H1 (cell line): ENCODE results near the gene PAK6. TPM values are rescaled to one million over a fixed set of nuclear protein-coding genes. Genes with fewer than 3 reads are reported as not detected.

Experiments
- CTCF ChIA-PET: fragments of 300-600 bp; sonication (Branson Sonifier 250); formaldehyde crosslinking; loops from one replicate; lab custom pipeline; 2021; ENCODE audit not compliant: partially characterized antibody; lab: Charles Lee
- POLR2A ChIA-PET: fragments of 300-600 bp; sonication (Branson Sonifier 250); formaldehyde crosslinking; loops from one replicate; lab custom pipeline; 2021; ENCODE audit warnings: inconsistent platforms; ENCODE audit not compliant: partially characterized antibody; lab: Charles Lee
- DNase-seq, 2 experiments: peaks; one replicate each; pipeline versions ENCODE4 v3.0.0 to v3.0.0-alpha.2; 2010 to 2022; ENCODE audit warnings: low spot score in 2 of 2, low read depth in 1 of 2, mixed read lengths in 1 of 2
- FAIRE-seq: peaks from 2 replicates; lab custom pipeline; 2011; peaks lifted over from hg19 to GRCh38; lab: Jason Lieb, UNC
- H2AFZ ChIP-seq: 2 replicates; pipeline ENCODE4 v1.8.1; 2012; ENCODE audit warnings: low read length, inconsistent platforms
- H2AK5ac ChIP-seq: 2 replicates; pipeline ENCODE4 v1.6.1; 2013; ENCODE audit warnings: low read depth, low read length
- H2BK120ac ChIP-seq: replicated peaks from 2 replicates; pipeline ENCODE3; 2013; ENCODE audit warnings: low read depth, low read length, inconsistent platforms
- H2BK12ac ChIP-seq: 2 replicates; pipeline ENCODE4 v1.6.1; 2013; ENCODE audit warnings: low read depth, low read length
- H2BK15ac ChIP-seq: 2 replicates; pipeline ENCODE4 v1.6.1; 2013; ENCODE audit warnings: low read length
- H2BK20ac ChIP-seq: 2 replicates; pipeline ENCODE4 v1.6.1; 2013; ENCODE audit warnings: low read length
- H2BK5ac ChIP-seq: 2 replicates; pipeline ENCODE4 v1.6.1; 2013; ENCODE audit warnings: low read depth, low read length
- H3K14ac ChIP-seq: 2 replicates; pipeline ENCODE4 v1.6.1; 2013; ENCODE audit warnings: inconsistent platforms; ENCODE audit not compliant: insufficient read length
- H3K18ac ChIP-seq: 2 replicates; pipeline ENCODE4 v1.6.1; 2013; ENCODE audit warnings: low read length; ENCODE audit errors: extremely low read depth
- H3K23ac ChIP-seq: 2 replicates; pipeline ENCODE4 v1.6.1; 2013; ENCODE audit warnings: inconsistent platforms; ENCODE audit not compliant: insufficient read length
- H3K23me2 ChIP-seq: 2 replicates; pipeline ENCODE4 v1.6.1; 2013; ENCODE audit warnings: low read depth, low read length
- H3K27ac ChIP-seq: 2 replicates; pipeline ENCODE4 v1.6.1; 2011; ENCODE audit warnings: low read depth, low read length, inconsistent platforms
- H3K27me3 ChIP-seq, 4 experiments: replicated peaks in 1 of 4; 1 replicate in 1 of 4; 2 replicates in 3 of 4; pipeline versions ENCODE4 v1.6.1 to v1.8.1; 2011 to 2013; ENCODE audit warnings: low read length in 3 of 4, mild to moderate bottlenecking in 3 of 4, inconsistent platforms in 2 of 4, mixed read lengths in 2 of 4, moderate library complexity in 1 of 4; ENCODE audit not compliant: control insufficient read depth in 3 of 4, insufficient read depth in 3 of 4; ENCODE audit errors: extremely low read depth in 1 of 4
- H3K36me3 ChIP-seq, 4 experiments: 2 replicates each; pipeline versions ENCODE4 v1.6.1 to v1.8.1; 2011 to 2013; ENCODE audit warnings: mild to moderate bottlenecking in 4 of 4, low read length in 3 of 4, moderate library complexity in 2 of 4, control low read depth in 1 of 4, inconsistent platforms in 1 of 4; ENCODE audit not compliant: insufficient read depth in 4 of 4, control insufficient read depth in 2 of 4
- H3K4ac ChIP-seq: replicated peaks from 2 replicates; pipeline ENCODE3; 2013; ENCODE audit warnings: low read length, low read depth, mixed read lengths, inconsistent platforms; ENCODE audit not compliant: insufficient read length
- H3K4me1 ChIP-seq, 4 experiments: replicated peaks in 1 of 4; 1 replicate in 1 of 4; 2 replicates in 3 of 4; pipeline versions ENCODE4 v1.6.1 to v1.8.1; 2011 to 2013; ENCODE audit warnings: low read length in 3 of 4, inconsistent platforms in 2 of 4, mixed read lengths in 1 of 4; ENCODE audit not compliant: insufficient read depth in 4 of 4, control insufficient read depth in 3 of 4
- H3K4me2 ChIP-seq, 2 experiments: 2 replicates each; pipeline versions ENCODE4 v1.6.1 to v1.8.1; 2011 to 2013; ENCODE audit warnings: low read depth in 2 of 2, low read length in 2 of 2, control low read depth in 1 of 2, inconsistent platforms in 1 of 2, mild to moderate bottlenecking in 1 of 2; ENCODE audit not compliant: insufficient read depth in 1 of 2
- H3K4me3 ChIP-seq, 4 experiments: fragments of 200-600, 300-600 bp in 1 of 4; sonication (generic), shearing (Covaris generic), sonication (Bioruptor Twin) in 1 of 4; 2 replicates each; pipeline versions ENCODE4 v1.5.1 to v1.8.1; 2011 to 2016; ENCODE audit warnings: low read length in 4 of 4, low read depth in 3 of 4, control low read depth in 2 of 4, inconsistent platforms in 2 of 4, mild to moderate bottlenecking in 2 of 4, mixed read lengths in 1 of 4, moderate library complexity in 1 of 4; ENCODE audit not compliant: insufficient read depth in 2 of 4; ENCODE audit errors: extremely low read depth in 1 of 4
- H3K56ac ChIP-seq: replicated peaks from 2 replicates; pipeline ENCODE3; 2013; ENCODE audit warnings: low read depth, mild to moderate bottlenecking, mixed read lengths, low read length, inconsistent platforms; ENCODE audit not compliant: insufficient read length
- H3K79me1 ChIP-seq: 2 replicates; pipeline ENCODE4 v1.6.1; 2013; ENCODE audit warnings: low read depth, low read length, control low read depth
- H3K79me2 ChIP-seq, 2 experiments: 2 replicates each; pipeline versions ENCODE4 v1.6.1 to v1.8.1; 2012 to 2013; ENCODE audit warnings: low read length in 2 of 2, mild to moderate bottlenecking in 2 of 2, inconsistent platforms in 1 of 2; ENCODE audit not compliant: insufficient read depth in 2 of 2, control insufficient read depth in 1 of 2
- H3K9ac ChIP-seq, 4 experiments: replicated peaks in 1 of 4; 1 replicate in 1 of 4; 2 replicates in 3 of 4; pipeline versions ENCODE4 v1.6.1 to v1.8.1; 2011 to 2013; ENCODE audit warnings: low read depth in 3 of 4, low read length in 3 of 4, control low read depth in 2 of 4, mild to moderate bottlenecking in 2 of 4, moderate library complexity in 2 of 4, inconsistent platforms in 1 of 4; ENCODE audit errors: extremely low read depth in 1 of 4
- H3K9me3 ChIP-seq, 2 experiments: 2 replicates each; pipeline versions ENCODE4 v1.6.1 to v1.8.1; 2012 to 2013; ENCODE audit warnings: mild to moderate bottlenecking in 2 of 2, moderate library complexity in 2 of 2, control low read depth in 1 of 2, inconsistent platforms in 1 of 2, low read depth in 1 of 2, low read length in 1 of 2, mixed read lengths in 1 of 2; ENCODE audit not compliant: insufficient read depth in 2 of 2
- H4K20me1 ChIP-seq, 2 experiments: replicated peaks in 1 of 2; 2 replicates each; pipeline versions ENCODE3 to v1.8.1; 2011 to 2013; ENCODE audit warnings: inconsistent platforms in 2 of 2, low read length in 2 of 2, mild to moderate bottlenecking in 1 of 2; ENCODE audit not compliant: insufficient read depth in 2 of 2, control insufficient read depth in 1 of 2
- H4K5ac ChIP-seq: 2 replicates; pipeline ENCODE4 v1.6.1; 2013; ENCODE audit warnings: low read length, low read depth, mixed read lengths, inconsistent platforms; ENCODE audit not compliant: insufficient read length
- H4K8ac ChIP-seq: 2 replicates; pipeline ENCODE4 v1.8.0; 2013; ENCODE audit warnings: mild to moderate bottlenecking, moderate library complexity, low read length, inconsistent platforms; ENCODE audit not compliant: insufficient read depth; ENCODE audit errors: extremely low read depth
- H4K91ac ChIP-seq: replicated peaks from 2 replicates; pipeline ENCODE3; 2013; ENCODE audit warnings: low read length, mixed read lengths, inconsistent platforms; ENCODE audit not compliant: insufficient read length
- BACH1 ChIP-seq: IDR thresholded peaks from 2 replicates; pipeline ENCODE4 v1.6.1; 2012; ENCODE audit warnings: low read length, improper control_type of control experiment
- CHD1 ChIP-seq: IDR thresholded peaks from 2 replicates; pipeline ENCODE4 v1.6.1; 2012; ENCODE audit warnings: low read depth, low read length, improper control_type of control experiment
- EGR1 ChIP-seq: IDR thresholded peaks from 2 replicates; pipeline ENCODE4 v1.6.1; 2011; ENCODE audit warnings: low read depth, low read length, borderline replicate concordance
- FOSL1 ChIP-seq: IDR thresholded peaks from 2 replicates; pipeline ENCODE4 v1.6.1; 2011; ENCODE audit warnings: mild to moderate bottlenecking, low read depth, low read length, moderate library complexity; ENCODE audit not compliant: insufficient read depth
- GABPA ChIP-seq: IDR thresholded peaks from 2 replicates; pipeline ENCODE4 v1.6.1; 2011; ENCODE audit warnings: mild to moderate bottlenecking, low read length, moderate library complexity, borderline replicate concordance; ENCODE audit not compliant: insufficient read depth
- MAFK ChIP-seq: IDR thresholded peaks from 2 replicates; pipeline ENCODE4 v1.6.1; 2012; ENCODE audit warnings: low read depth, mild to moderate bottlenecking, improper control_type of control experiment, low read length
- POLR2AphosphoS5 ChIP-seq: IDR thresholded peaks from 2 replicates; pipeline ENCODE4 v1.6.1; 2011; ENCODE audit warnings: low read depth, low read length
- POU5F1 ChIP-seq: IDR thresholded peaks from 2 replicates; pipeline ENCODE4 v1.6.1; 2011; ENCODE audit warnings: low read depth, mild to moderate bottlenecking, low read length, moderate library complexity
- SUZ12 ChIP-seq: fragments of 200-600 bp; sonication (generic); IDR thresholded peaks from 2 replicates; pipeline ENCODE4 v1.6.1; 2012; ENCODE audit warnings: mild to moderate bottlenecking, inconsistent platforms, low read length, moderate library complexity, mixed read lengths
- WGBS, 2 experiments: shearing (Covaris generic) in 1 of 2; methylation state at CpG; one replicate each; pipeline versions ENCODE4 v1.1.6 to v1.1.7; 2013 to 2015; ENCODE audit warnings: low lambda C conversion rate in 2 of 2, mixed read lengths in 2 of 2, inconsistent platforms in 1 of 2, low coverage in 1 of 2, missing lambda C conversion rate in 1 of 2; ENCODE audit not compliant: insufficient replicate concordance in 2 of 2, insufficient coverage in 1 of 2, insufficient read length in 1 of 2; ENCODE audit errors: extremely low coverage in 1 of 2, missing lambda C conversion rate in 1 of 2; 5-methylcytosine and 5-hydroxymethylcytosine counted together
- polyA plus RNA-seq, 7 experiments: library from polyadenylated mRNA; depleted of rRNA in 3 of 7; stranded (reverse) in 5 of 7; unstranded in 2 of 7; fragments of >200 nt in 5 of 7; fragments of 200-250 nt in 2 of 7; gene quantifications; 1 replicate in 5 of 7; 2 replicates in 1 of 7; 4 replicates in 1 of 7; pipeline versions ENCODE4 v1.2.1 to v1.2.3, GENCODE V29; 2011 to 2013; ENCODE audit warnings: missing spikeins in 2 of 7, mixed read lengths in 2 of 7
- total RNA-seq: library from RNA; stranded (reverse); fragmentation: NEBNext Ultra II Directional; extraction: Animal tissue kit (Norgen Biotek cat#: 25700); gene quantifications from 2 replicates; pipeline ENCODE4 v1.2.1, GENCODE V29; 2021
- TF ChIP-seq, protein P1 (sequence below): IDR thresholded peaks from 2 replicates; pipeline ENCODE4 v1.6.1; 2012; ENCODE audit warnings: low read length, inconsistent platforms

The PAK6 gene
- total and polyA plus RNA-seq, 2 of the 8 experiments (the other 6 are each of a cell fraction or from before 2014, with no cell fraction given): 6.9 to 9.4 TPM

DNA sequence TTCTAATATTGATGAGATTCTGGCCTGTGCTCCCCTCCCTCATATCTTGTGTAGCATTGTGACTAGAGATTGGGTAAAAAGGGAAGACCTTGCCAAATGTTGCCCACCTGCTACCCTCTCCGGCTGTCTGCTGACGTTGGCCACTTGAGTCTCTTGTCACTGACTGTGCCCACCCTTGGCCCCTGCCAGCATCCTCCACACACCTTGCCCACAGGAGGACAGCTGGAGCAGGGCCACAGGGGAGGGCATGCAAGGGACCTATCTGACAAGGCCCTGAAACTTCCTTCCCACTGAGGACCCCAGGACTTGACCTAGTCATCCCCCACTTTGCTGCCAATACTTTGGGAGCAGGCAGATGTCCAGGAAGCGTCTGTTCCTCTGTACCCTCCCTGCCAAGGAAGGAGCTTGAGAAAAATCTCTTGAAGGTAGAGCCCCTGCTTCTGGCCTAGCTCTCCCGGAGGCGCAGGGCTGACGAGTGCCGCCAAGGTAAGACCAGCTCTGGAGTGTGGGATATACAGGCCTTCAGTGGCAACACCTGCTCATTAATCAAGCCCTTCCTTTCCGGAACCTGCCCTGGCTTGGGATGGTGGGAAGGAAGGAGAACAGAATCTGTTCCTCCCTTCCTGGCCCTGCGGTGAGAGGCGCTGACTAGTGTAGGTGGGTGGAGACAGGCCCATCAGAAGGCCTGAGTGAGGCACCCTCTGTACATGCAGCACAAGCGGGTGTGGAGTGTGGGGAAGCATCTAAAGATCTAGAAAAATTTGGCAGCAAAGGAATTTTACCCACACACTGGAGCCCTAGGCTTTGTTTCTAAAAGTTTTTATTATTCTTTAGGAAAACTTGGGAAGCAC is 4.9 kb upstream of the PAK6 start:
- Histone ChIP-seq H4K8ac (no peak overlapping the region), H3K4ac (no peak overlapping the region), H2BK5ac (peak overlapping the region; percentile 4; the same call in 1 of the 2 replicates), H3K79me2 (no peaks in the 10 kb centered on the region), H3K27me3 (peaks cover 0 to 4% (median 2%) of the 10 kb centered on the region in 4 experiments; a peak in 2 of 7 replicates), H3K23me2 (peaks cover 4% of the 10 kb centered on the region; the same call in 1 of the 2 replicates), H2BK15ac (no peak overlapping the region), H3K4me3 (no peak overlapping the region), H2BK120ac (no peak overlapping the region), H4K91ac (no peak overlapping the region), H3K9me3 (no peaks in the 10 kb centered on the region), H3K56ac (no peak overlapping the region), H3K4me2 (no peak overlapping the region), H2BK12ac (no peak overlapping the region), H3K18ac (no peak overlapping the region), H4K20me1 (peaks cover 0 to 2% of the 10 kb centered on the region in 2 experiments), H3K36me3 (peaks cover 2 to 11% (median 6%) of the 10 kb centered on the region in 4 experiments; a peak in 4 of 8 replicates), H3K23ac (no peak overlapping the region), H2AFZ (no peak overlapping the region), H3K4me1 (peaks cover 5 to 8% (median 6%) of the 10 kb centered on the region in 4 experiments), H3K14ac (no peak overlapping the region), H3K9ac (no peak overlapping the region), H3K27ac (no peak overlapping the region), H2AK5ac (no peak overlapping the region), H4K5ac (no peak overlapping the region), H2BK20ac (no peak overlapping the region), H3K79me1 (no peaks in the 10 kb centered on the region)
- POLR2A ChIA-PET: interaction anchor here (0.7 to 3.0 kb wide), 5 partner anchors 10 to 74 kb away, joined by 3 to 11 read pairs (median 4); partner anchors contain the start of gene PLCB2
- CTCF ChIA-PET: interaction anchor here (1.2 to 46.3 kb wide), 5 partner anchors 16 to 188 kb away, joined by 3 to 1340 read pairs (median 11); no protein-coding TSS in a partner anchor
- WGBS, 2 experiments: 88% methylated on average over 11 of the region's 11 CpGs; no CpG with 5 or more reads in 1 of the 2 experiments
- FAIRE-seq: no peak
- no peak for DNase-seq
- TF ChIP-seq MAFK: no peak
- TF ChIP-seq POLR2AphosphoS5: no peak
- TF ChIP-seq BACH1: no peak
- TF ChIP-seq FOSL1: no peak
- no peak for TF ChIP-seq POU5F1
- no peak for TF ChIP-seq GABPA
- TF ChIP-seq, protein P1, sequence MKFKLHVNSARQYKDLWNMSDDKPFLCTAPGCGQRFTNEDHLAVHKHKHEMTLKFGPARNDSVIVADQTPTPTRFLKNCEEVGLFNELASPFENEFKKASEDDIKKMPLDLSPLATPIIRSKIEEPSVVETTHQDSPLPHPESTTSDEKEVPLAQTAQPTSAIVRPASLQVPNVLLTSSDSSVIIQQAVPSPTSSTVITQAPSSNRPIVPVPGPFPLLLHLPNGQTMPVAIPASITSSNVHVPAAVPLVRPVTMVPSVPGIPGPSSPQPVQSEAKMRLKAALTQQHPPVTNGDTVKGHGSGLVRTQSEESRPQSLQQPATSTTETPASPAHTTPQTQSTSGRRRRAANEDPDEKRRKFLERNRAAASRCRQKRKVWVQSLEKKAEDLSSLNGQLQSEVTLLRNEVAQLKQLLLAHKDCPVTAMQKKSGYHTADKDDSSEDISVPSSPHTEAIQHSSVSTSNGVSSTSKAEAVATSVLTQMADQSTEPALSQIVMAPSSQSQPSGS: no peak
- TF ChIP-seq EGR1: no peak
- TF ChIP-seq SUZ12: no peak
- TF ChIP-seq CHD1: no peak
